Measurements from ENCODE around the gene C22orf31. TPM values are rescaled to one million over a fixed set of nuclear protein-coding genes. Genes with fewer than 3 reads are reported as not detected.

Gene C22orf31
- total and polyA plus RNA-seq, 2 experiments from 2014 or later = 0.36 TPM; not detected in 1

DNA sequence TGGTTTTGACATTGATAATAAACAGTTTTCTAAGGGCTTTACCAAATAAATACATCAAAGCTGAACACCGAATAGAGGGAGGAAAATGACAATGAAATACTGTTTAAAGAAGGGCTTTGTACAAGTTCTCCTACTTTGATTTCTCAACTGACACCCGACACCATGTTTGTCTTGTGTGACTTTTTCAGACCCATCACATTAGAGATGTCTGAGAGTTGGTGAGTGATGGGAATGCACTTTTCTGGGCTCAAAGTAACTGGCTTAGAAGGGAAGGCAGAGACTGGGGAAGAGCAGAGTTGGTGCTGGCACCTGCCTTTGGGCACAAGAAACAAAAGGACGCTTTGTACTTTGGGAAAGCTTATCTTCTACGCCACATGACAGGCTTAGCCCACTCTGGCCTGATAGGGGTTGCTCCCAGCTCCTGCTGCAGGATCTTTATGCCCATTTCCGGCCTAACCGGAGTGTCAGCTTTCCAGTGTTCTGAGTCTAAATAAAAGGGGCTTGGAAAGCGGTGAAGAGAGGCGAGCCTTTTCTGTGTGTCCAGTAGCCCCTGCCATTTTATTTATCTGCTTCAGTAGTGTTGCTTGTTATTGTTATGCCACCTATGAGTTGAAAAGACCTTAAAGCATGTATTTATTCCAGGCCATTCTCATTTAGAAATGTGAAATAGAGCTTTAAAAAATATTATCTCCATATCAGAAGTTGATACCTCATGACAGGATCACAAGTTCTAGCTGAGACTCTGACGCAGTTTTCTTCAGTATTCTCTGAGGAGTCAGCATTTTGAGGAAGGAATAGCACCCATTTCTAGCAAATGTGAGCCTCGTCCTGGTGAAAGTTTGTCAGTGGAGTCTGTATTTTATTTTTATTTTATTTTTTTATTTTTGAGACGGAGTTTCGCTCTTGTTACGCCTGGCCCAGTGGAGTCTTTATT is 35.4 kb upstream of the C22orf31 start:
- no peaks in the 10 kb centered on the region for H3F3A ChIP-seq (replicated peaks; ENCODE audit: low read depth)
- no peak overlapping the region for H3K4me3 Mint-ChIP-seq
- H3K27ac Mint-ChIP-seq = no peak overlapping the region; the same call in 1 of the 2 replicates

More for the DNA sequence above, 35.4 kb upstream of the C22orf31 start:
- peaks cover 23% of the 10 kb centered on the region for H3K4me1 ChIP-seq (ENCODE audit: insufficient read depth)
- no peaks in the 10 kb centered on the region for H3K9me3 Mint-ChIP-seq
- H2AFZ ChIP-seq = no peak overlapping the region
- no peaks in the 10 kb centered on the region for H3K36me3 Mint-ChIP-seq (ENCODE audit: low read depth)
- H3K4me1 Mint-ChIP-seq = peaks cover 27% of the 10 kb centered on the region
- ATAC-seq = peak; percentile 56
- H3K36me3 ChIP-seq (ENCODE audit: insufficient read depth) = no peaks in the 10 kb centered on the region
- no peaks in the 10 kb centered on the region for H3K27me3 ChIP-seq (ENCODE audit: insufficient read depth)
- H3K9me2 ChIP-seq (ENCODE audit: insufficient read depth) = no peaks in the 10 kb centered on the region
- no peaks in the 10 kb centered on the region for H3K79me2 ChIP-seq (replicated peaks; ENCODE audit: insufficient read depth)
- no peak overlapping the region for H3K4me3 ChIP-seq
- DNase-seq (ENCODE audit: low spot score) = peak; percentile 35
- H3K27ac ChIP-seq (ENCODE audit: low read depth) = no peak overlapping the region
- H3K27me3 Mint-ChIP-seq (ENCODE audit: insufficient read depth, low read depth, poor library complexity) = peaks cover 6% of the 10 kb centered on the region
- H3K4me2 ChIP-seq = peak overlapping the region; percentile 33
- no peak for TF ChIP-seq NANOG (IDR thresholded peaks at IDR 0.05; ENCODE audit: borderline replicate concordance)
- no peak for TF ChIP-seq CREB1 (CRISPR knock-in tag; IDR thresholded peaks at IDR 0.05; ENCODE audit: low read depth)
- no peak for TF ChIP-seq EZH2 (IDR thresholded peaks at IDR 0.05; ENCODE audit: low read depth, unreplicated experiment)
- no peak for TF ChIP-seq POLR2AphosphoS5 (IDR thresholded peaks at IDR 0.05; ENCODE audit: low read depth)
- TF ChIP-seq, protein P1, sequence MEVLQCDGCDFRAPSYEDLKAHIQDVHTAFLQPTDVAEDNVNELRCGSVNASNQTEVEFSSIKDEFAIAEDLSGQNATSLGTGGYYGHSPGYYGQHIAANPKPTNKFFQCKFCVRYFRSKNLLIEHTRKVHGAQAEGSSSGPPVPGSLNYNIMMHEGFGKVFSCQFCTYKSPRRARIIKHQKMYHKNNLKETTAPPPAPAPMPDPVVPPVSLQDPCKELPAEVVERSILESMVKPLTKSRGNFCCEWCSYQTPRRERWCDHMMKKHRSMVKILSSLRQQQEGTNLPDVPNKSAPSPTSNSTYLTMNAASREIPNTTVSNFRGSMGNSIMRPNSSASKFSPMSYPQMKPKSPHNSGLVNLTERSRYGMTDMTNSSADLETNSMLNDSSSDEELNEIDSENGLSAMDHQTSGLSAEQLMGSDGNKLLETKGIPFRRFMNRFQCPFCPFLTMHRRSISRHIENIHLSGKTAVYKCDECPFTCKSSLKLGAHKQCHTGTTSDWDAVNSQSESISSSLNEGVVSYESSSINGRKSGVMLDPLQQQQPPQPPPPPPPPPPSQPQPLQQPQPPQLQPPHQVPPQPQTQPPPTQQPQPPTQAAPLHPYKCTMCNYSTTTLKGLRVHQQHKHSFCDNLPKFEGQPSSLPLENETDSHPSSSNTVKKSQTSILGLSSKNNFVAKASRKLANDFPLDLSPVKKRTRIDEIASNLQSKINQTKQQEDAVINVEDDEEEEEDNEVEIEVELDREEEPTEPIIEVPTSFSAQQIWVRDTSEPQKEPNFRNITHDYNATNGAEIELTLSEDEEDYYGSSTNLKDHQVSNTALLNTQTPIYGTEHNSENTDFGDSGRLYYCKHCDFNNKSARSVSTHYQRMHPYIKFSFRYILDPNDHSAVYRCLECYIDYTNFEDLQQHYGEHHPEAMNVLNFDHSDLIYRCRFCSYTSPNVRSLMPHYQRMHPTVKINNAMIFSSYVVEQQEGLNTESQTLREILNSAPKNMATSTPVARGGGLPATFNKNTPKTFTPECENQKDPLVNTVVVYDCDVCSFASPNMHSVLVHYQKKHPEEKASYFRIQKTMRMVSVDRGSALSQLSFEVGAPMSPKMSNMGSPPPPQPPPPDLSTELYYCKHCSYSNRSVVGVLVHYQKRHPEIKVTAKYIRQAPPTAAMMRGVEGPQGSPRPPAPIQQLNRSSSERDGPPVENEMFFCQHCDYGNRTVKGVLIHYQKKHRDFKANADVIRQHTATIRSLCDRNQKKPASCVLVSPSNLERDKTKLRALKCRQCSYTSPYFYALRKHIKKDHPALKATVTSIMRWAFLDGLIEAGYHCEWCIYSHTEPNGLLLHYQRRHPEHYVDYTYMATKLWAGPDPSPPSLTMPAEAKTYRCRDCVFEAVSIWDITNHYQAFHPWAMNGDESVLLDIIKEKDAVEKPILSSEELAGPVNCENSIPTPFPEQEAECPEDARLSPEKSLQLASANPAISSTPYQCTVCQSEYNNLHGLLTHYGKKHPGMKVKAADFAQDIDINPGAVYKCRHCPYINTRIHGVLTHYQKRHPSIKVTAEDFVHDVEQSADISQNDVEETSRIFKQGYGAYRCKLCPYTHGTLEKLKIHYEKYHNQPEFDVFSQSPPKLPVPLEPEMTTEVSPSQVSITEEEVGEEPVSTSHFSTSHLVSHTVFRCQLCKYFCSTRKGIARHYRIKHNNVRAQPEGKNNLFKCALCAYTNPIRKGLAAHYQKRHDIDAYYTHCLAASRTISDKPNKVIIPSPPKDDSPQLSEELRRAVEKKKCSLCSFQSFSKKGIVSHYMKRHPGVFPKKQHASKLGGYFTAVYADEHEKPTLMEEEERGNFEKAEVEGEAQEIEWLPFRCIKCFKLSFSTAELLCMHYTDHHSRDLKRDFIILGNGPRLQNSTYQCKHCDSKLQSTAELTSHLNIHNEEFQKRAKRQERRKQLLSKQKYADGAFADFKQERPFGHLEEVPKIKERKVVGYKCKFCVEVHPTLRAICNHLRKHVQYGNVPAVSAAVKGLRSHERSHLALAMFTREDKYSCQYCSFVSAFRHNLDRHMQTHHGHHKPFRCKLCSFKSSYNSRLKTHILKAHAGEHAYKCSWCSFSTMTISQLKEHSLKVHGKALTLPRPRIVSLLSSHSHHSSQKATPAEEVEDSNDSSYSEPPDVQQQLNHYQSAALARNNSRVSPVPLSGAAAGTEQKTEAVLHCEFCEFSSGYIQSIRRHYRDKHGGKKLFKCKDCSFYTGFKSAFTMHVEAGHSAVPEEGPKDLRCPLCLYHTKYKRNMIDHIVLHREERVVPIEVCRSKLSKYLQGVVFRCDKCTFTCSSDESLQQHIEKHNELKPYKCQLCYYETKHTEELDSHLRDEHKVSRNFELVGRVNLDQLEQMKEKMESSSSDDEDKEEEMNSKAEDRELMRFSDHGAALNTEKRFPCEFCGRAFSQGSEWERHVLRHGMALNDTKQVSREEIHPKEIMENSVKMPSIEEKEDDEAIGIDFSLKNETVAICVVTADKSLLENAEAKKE (CRISPR knock-in tag; IDR thresholded peaks at IDR 0.05) = no peak
- no peak for TF ChIP-seq EZH2phosphoT487 (IDR thresholded peaks at IDR 0.05; ENCODE audit: unreplicated experiment)
- TF ChIP-seq, protein P2, sequence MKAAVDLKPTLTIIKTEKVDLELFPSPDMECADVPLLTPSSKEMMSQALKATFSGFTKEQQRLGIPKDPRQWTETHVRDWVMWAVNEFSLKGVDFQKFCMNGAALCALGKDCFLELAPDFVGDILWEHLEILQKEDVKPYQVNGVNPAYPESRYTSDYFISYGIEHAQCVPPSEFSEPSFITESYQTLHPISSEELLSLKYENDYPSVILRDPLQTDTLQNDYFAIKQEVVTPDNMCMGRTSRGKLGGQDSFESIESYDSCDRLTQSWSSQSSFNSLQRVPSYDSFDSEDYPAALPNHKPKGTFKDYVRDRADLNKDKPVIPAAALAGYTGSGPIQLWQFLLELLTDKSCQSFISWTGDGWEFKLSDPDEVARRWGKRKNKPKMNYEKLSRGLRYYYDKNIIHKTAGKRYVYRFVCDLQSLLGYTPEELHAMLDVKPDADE (IDR thresholded peaks at IDR 0.05) = no peak
- TF ChIP-seq ZNF114 (CRISPR knock-in tag; IDR thresholded peaks at IDR 0.05) = no peak
- TF ChIP-seq STAT1 (IDR thresholded peaks at IDR 0.05; ENCODE audit: unreplicated experiment) = no peak
- TF ChIP-seq, protein P3, sequence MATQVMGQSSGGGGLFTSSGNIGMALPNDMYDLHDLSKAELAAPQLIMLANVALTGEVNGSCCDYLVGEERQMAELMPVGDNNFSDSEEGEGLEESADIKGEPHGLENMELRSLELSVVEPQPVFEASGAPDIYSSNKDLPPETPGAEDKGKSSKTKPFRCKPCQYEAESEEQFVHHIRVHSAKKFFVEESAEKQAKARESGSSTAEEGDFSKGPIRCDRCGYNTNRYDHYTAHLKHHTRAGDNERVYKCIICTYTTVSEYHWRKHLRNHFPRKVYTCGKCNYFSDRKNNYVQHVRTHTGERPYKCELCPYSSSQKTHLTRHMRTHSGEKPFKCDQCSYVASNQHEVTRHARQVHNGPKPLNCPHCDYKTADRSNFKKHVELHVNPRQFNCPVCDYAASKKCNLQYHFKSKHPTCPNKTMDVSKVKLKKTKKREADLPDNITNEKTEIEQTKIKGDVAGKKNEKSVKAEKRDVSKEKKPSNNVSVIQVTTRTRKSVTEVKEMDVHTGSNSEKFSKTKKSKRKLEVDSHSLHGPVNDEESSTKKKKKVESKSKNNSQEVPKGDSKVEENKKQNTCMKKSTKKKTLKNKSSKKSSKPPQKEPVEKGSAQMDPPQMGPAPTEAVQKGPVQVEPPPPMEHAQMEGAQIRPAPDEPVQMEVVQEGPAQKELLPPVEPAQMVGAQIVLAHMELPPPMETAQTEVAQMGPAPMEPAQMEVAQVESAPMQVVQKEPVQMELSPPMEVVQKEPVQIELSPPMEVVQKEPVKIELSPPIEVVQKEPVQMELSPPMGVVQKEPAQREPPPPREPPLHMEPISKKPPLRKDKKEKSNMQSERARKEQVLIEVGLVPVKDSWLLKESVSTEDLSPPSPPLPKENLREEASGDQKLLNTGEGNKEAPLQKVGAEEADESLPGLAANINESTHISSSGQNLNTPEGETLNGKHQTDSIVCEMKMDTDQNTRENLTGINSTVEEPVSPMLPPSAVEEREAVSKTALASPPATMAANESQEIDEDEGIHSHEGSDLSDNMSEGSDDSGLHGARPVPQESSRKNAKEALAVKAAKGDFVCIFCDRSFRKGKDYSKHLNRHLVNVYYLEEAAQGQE (IDR thresholded peaks at IDR 0.05; ENCODE audit: unreplicated experiment) = no peak
- TF ChIP-seq JUNB (IDR thresholded peaks at IDR 0.05; ENCODE audit: unreplicated experiment) = no peak
- no peak for TF ChIP-seq ZNF331 (CRISPR knock-in tag; IDR thresholded peaks at IDR 0.05; ENCODE audit: low read depth)
- TF ChIP-seq, protein P4, sequence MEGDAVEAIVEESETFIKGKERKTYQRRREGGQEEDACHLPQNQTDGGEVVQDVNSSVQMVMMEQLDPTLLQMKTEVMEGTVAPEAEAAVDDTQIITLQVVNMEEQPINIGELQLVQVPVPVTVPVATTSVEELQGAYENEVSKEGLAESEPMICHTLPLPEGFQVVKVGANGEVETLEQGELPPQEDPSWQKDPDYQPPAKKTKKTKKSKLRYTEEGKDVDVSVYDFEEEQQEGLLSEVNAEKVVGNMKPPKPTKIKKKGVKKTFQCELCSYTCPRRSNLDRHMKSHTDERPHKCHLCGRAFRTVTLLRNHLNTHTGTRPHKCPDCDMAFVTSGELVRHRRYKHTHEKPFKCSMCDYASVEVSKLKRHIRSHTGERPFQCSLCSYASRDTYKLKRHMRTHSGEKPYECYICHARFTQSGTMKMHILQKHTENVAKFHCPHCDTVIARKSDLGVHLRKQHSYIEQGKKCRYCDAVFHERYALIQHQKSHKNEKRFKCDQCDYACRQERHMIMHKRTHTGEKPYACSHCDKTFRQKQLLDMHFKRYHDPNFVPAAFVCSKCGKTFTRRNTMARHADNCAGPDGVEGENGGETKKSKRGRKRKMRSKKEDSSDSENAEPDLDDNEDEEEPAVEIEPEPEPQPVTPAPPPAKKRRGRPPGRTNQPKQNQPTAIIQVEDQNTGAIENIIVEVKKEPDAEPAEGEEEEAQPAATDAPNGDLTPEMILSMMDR (conservative IDR thresholded peaks at IDR 0.05; ENCODE audit: low read depth in 2 of 2) = no peak
- no peaks in the 10 kb centered on the region for H4K20me1 ChIP-seq (replicated peaks; ENCODE audit: insufficient read depth)
